Suppressor macrophage treated with lipopolysaccharide for 1 hour (primary cell): ENCODE results near the gene UBE3C.

ENCODE experiments used
- DNase-seq, 3 donors: peaks; one replicate each; pipeline ENCODE4 v3.0.0-alpha.2; 2020 to 2022

The UBE3C gene

GRCh38 chr7:157299317-157299612 lies 160.5 kb downstream of the UBE3C start:
- no peak for DNase-seq

- DNase-seq, result peak; percentile 56 to 70 (median 65)
These were observed 161.1 kb downstream of the UBE3C start for GRCh38 chr7:157299613-157300368.

GRCh38 chr7:157300369-157300825 lies 161.7 kb downstream of the UBE3C start:
- DNase-seq, result no peak

GRCh38 chr7:157301610-157302120 lies 162.9 kb downstream of the UBE3C start:
- DNase-seq, result peak in 2 of 3 donors; percentile 22 to 28

- DNase-seq, result no peak
These were observed 168.4 kb downstream of the UBE3C start for GRCh38 chr7:157306846-157307838.

- DNase-seq, result peak in 1 of 3 donors; percentile 14
These were observed 171.4 kb downstream of the UBE3C start for GRCh38 chr7:157309988-157310668.

- no peak for DNase-seq
These were observed 172.0 kb downstream of the UBE3C start for GRCh38 chr7:157310676-157311185.

GRCh38 chr7:157312941-157313340 lies 174.2 kb downstream of the UBE3C start:
- DNase-seq, result peak; percentile 42 to 58 (median 51)

GRCh38 chr7:157313645-157314044 lies 174.9 kb downstream of the UBE3C start:
- no peak for DNase-seq

- peak; percentile 90 to 97 (median 93) for DNase-seq
These were observed 179.4 kb downstream of the UBE3C start for GRCh38 chr7:157318015-157318706.
